ENCODE results near the gene RTP3.

- no peak for TF ChIP-seq CBX2 (IDR thresholded peaks at IDR 0.05; ENCODE audit: borderline replicate concordance, low read depth)
- no peak for TF ChIP-seq NPAS2 (CRISPR knock-in tag; IDR thresholded peaks at IDR 0.05; ENCODE audit: borderline replicate concordance)
- TF ChIP-seq CTCF (IDR thresholded peaks at IDR 0.05): no peak
- no peak for TF ChIP-seq BHLHE40 (IDR thresholded peaks at IDR 0.05; ENCODE audit: low read depth, low read length)
- TF ChIP-seq TFCP2L1 (CRISPR knock-in tag; IDR thresholded peaks at IDR 0.05): no peak
- no peak for TF ChIP-seq ATOH8 (CRISPR knock-in tag; IDR thresholded peaks at IDR 0.05; ENCODE audit: low read depth)
- TF ChIP-seq POLR2A (IDR thresholded peaks at IDR 0.05; ENCODE audit: low read length): no peak
- no peak for TF ChIP-seq MAX (IDR thresholded peaks at IDR 0.05)
- no peak for TF ChIP-seq ZFP36 (IDR thresholded peaks at IDR 0.05; ENCODE audit: borderline replicate concordance, partially characterized antibody)
- TF ChIP-seq EHF (CRISPR knock-in tag; IDR thresholded peaks at IDR 0.05): no peak
- no peak for TF ChIP-seq CHD4 (IDR thresholded peaks at IDR 0.05; ENCODE audit: borderline replicate concordance)
Measured at GRCh38 chr3:46472736-46473135, 25.0 kb upstream of the RTP3 start.

Data from A549 (cell line).